Activated effector memory CD4-positive, alpha-beta T cell treated with Interleukin-2 at 50 U/mL for 16 hours (primary cell): ENCODE data around the gene KLF16.

Experiments used
- DNase-seq: peaks from one replicate; pipeline ENCODE4 v3.0.0-alpha.2; 2020

Gene KLF16

DNA sequence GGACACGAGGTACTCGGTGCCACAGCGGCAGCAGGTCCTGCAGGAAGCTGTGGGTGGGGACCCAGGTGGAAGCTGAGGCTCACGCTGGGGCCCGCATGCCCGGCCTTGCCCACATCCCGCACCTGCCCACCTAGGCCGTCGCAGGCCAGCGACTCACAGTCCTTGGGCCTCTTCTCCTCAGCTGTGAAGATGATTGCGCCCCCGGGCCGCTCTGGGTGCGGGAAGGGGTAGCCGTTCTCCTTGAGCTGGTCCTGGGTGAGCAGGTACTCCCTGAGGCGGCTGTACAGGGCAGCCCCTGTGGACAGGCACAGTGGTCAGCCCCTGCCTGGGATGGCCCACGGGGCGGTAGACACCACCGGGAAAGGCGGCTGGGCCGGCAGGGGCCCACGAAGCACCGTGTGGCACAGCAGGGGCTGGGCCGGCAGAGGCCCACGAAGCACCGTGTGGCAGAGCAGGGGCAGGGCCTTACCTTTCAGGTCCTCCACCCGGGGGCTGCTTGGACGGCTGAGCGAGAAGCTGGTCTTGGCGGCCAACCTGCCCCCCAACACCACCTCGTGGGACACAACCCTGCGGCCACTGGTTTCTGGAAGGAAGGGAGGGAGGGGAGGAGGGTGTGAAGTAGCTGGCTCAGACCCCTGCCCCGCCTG is 44.7 kb downstream of the KLF16 start:
- DNase-seq = no peak

DNA sequence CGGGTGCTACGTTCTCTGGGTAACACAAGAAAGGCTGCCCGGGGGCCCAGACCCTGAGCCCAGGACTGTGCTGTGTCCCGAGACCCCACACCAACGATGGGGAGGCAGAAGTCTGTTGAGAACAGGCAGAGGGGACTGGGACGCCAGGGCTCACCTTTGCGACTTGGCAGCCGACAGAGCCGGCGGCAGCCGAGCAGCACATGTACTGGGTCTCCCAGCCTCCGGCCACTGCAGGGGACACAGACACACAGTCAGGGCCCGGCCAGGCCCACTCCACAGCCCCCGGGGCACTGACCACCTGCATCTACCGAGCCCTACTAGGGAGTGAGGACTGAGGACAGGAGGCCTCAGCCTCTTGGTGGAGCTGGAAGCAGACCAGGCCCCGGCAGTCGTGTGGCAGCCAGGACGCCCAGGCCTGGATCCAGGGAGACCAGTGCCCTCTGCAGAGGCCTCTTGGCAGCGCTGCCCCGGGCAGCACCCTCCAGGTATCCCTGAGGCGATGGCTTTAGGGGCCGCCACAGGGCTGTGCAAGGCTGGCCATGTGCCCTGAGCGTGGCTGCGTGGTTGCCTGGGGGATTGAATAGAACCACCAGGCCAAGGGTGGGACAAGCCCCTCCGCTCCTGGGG is 45.7 kb downstream of the KLF16 start:
- no peak for DNase-seq

DNA sequence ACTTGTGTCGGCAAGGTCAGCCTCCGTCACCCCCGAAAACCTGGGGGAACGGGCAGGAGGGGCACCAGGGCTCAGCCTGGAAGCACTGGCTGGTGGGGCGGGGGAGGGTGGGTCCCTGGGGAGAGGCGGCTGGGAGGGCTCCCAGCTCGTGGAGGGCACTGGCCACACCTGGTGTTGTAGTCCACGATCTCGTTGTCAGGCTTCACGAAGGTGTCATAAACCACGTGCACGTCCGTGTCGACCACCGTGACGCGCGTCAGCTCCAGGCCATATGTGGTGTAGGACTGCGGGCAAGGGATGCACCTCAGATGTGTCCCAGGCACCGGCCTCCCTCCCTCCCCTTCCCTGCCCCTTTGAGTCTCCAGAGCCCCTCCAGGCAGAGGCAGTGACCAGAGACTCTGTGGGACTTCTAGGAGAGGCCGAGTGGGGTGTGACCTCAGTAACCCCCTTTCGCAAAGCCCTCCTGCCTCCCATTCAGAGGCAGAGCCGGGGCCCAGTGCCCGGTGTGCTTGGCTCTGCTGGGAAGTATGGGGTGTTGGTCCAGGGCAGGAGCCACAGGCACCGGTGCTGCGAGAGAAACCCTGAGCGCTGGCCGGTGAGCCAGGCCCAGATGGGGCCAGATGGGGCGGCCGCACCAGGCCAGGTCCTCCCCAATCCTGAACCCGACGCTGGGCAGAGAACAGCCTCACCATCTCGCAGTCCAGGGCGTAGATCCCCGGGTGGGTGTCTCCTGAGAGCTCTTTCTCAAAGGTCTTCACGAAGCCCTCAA is 46.7 kb downstream of the KLF16 start:
- DNase-seq = no peak

DNA sequence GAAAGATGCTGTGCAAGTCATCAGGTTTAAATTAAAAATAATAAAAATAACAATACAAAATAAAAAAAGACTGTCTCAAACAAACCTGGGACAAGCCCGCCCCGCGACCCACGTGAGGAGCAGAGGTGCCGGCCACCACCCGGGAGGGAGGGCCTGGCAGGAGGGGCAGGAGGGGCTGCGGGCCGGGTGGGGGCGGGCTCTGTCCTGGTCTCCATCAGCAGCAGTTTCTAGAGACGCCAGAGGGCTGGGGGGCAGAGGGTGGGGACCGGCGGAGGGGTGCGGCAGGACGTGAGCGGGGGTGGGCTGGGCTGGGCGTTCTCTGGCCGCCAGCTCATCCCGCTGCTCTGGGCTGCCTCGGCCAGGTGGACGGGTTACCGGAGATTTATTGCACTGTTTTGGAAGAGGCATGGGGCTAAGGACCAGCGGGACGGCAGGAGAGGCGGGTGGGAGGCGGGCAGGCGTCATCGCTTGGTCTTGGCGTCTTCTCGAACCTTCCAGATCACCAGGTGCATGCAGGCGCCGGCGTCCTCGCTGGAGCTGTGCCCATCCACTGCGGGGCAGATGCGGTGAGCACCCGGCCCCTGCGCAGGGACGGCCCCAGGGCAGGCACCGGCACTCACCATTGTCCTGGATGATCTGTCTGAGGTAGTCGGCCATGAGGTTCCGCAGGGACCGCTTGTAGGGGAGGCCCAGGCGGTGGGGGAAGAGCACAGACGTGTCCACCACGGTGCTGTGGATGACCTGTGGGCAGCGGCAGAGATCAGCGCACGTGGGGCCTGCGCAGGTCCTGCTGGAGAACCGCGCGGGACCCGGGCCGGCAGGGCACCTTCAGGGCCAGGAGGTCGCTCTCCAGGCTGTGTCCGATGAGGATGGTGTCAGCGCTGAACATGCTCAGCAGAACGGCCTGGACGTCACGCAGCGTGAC is 47.5 kb downstream of the KLF16 start:
- no peak for DNase-seq

DNA sequence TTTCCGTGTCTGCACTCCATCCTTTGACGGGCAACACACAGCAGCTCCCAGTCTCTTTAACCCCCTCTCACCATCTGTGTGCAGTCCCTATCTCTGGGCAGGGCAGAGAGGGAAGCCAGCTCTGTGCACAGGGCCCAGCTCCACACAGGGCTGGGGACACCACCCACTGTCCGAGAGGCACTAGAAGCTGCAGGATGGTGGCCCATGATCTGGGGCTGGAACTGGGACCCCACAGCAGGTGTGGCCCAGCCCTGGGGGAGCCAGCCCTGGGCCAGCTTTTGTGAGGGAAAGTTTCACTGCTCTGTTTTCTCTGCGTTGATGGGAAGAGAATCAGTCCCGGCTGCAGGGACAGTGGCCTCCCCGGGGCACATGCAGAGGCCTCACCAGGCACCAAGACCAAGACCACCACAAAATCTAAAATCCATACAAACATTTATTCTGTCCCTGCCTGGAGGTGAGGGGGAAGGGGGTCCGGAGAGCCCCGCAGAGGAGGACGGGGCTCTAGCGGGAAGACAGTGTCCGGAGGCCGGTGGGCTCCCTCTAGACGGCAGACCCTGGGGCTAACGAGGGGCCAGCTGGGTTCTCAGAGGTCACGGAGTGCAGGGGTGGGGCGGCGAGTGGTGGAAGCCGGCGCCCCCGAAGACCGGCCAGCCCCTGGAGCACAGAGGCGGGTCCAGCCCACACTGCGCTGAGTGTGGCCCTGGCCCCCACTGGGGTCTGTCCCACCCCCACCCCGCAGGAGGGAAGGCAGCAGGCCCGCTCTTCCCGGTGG is 48.4 kb downstream of the KLF16 start:
- no peak for DNase-seq

DNA sequence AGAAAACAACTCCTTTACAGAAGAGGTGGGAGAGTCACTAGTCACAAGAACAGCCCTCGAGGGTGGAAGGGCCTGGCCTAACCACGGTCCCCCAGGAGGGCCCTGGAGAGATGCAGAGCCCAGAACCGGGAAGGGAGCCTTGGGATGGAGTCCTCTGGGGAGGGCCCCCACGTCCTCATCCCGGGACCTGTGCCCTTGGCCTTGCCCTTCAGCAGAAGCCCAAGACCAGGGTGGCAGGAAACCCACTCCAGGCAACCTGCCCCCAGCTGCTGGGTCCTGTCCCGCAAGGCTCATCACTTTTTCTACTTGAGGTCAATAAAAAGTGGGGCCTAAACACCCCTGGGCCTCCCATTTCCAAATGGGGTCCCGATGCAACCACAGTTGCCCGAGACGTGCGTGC is 49.0 kb downstream of the KLF16 start:
- DNase-seq = no peak

DNA sequence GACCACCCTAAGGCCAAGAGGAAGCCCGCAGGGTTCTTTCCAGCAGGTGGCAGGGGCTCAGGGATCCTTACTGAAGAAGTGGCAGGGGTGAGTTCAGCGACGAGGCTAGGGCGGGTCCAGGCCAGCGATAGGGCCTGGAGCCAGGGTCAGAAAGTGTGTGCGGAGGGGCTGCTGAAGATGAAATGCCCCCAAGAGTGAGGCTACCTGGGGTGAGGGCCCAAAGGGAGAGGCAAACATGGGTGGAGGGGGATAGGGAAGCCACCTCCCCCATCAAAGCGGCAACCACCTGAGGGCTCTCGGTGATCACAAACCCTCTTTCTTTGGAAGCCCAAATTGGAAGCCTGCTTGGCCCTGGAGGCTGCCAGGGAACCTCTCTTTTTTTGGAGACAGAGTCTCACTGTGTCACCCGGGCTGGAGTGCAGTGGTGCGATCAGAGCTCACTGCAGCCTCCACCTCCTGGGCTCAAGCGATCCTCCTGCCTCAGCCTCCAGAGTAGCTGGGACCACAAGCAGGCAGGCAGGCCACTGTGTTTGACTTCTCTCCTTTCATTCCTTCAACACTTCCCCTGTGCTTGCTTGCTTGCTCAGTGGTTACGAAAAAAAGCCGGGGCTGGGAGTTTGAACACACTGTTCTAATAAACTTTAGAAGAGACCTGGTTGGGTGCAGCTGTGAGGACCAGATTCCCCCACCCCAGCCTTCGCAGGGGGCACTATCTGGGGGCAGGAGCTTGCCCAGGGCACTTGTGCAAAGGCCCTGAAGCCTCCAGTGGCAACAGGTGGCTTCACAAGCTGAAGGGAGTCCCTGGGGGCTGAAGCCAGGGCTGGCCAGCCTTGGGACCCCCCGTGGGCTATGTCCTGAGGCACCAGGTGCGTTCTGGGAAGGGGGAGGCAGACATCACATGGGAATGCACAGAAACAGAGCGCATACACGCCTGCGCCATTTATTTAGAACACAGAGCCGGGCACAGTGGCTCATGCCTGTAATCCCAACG is 49.9 kb downstream of the KLF16 start:
- DNase-seq = no peak

DNA sequence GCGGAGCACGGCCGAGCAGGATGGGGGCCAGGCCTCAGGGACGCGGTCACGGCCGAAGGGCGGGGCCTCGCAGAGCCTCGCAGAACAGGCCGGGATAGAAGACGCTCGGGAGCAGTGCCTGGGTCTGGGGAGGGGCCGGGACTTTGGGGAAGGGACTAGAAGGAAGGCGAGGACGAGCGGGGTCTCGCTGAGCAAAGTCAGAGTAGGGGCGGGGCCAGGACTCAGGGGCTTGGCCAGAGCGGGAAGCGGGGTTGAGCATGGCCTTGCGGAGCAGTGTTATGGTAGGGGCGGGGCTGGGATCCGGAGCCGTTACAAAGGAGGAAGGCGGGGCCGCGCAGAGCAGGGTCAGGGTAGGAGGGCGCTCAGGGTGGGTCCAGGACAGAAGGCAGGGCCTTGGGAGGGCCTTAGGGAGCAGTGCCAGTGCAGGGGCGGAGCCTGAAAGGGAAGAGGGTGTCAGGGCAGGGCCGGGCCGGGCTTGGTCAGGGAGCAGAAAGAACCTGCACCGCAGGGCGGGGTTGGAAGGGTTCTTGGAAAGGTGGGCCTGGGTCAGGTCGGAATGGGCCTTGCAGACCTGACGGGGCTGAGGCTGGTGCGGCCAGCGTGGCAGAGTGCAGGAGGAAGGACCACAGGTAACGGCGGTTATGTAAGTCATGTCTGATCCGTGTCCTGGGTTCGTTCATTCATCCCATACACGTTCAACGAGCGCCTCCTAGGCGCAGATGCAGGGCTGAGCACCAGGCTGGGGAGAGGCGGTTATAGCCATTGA is 50.8 kb downstream of the KLF16 start:
- DNase-seq = peak; percentile 80

DNA sequence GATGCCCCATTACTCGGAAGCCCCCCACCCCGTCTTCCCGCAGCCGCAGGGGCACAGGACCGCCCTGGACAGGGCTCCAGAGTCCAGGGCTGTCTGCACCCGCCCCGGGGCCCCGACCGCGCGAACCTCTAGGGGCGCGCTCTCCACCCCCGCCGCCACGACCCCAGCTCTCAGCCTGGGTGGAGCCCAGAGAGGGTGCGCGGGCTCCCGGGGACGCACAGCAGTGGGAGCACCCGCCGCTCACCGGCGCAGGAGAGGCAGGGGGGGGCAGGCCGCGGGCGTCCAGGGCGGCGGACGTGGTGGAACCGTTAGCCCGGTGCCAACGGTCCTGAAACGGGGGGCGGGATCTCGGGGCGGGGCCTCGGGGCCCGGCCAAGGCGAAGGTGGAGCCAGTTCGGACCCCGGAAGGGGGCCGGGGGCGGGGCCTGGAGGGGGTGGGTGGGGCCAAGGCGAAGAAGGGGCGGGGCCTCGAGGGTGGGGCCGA is 51.4 kb downstream of the KLF16 start, which contains the start of gene ATP8B3:
Gene ATP8B3, minus strand, starts transcription at position 335 of the 484 bp plus-strand sequence. CDS start 540 bp downstream, outside the sequence.
- no peak for DNase-seq

DNA sequence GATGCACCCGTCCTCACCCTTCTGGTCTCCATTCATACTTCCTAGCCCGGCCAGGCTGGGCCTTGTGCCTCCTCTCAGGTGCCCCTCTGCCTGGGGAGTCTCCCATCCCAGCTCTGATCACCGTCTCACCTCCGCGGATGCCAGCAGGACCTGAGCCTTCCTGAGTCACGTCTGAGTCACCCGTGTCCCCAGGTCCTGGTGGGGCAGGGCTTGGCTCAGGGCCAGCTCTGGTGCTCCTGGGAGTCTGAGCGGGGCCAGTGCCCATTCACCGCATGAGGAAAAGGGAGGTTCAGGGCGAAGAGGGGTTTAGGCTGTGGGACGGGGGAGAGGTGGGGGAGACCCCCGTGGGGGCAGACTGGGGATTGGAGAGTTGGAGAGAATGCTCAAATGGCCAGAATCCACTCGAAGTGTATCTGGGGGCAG is 51.9 kb downstream of the KLF16 start:
- DNase-seq = peak; percentile 35

DNA sequence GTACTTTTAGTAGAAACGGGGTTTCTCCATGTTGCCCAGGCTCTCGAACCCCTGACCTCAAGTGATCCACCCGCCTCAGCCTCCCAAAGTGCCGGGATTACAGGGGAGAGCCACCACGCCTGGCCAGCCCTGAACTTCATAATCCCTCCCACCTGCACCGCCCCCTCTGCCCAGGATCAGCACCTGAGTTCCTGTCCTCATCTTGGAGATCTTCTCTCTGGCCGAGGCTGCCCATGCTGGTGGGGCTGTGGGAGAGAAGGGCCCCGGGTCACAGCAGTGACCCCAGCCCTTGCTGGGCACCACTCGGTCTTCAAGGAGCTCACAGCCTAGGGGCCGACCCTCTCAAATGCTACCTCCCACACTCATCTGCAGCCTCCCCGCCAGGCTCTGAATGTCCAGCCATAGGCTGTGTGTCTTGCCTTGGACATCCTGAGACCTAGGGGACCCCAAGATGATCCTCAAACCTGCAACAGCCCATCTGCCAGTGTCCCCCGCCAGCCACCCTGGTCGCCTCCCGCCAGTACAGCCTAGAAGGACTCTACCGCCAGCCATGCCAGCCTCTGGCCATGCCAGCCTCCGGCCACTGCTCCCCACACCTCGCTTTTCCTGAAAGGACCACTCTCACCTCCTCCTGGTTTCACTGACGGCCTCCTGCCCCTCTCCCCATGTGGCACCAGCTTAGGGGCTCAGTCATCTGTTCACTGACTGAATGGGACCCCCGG is 52.8 kb downstream of the KLF16 start:
- DNase-seq = no peak

DNA sequence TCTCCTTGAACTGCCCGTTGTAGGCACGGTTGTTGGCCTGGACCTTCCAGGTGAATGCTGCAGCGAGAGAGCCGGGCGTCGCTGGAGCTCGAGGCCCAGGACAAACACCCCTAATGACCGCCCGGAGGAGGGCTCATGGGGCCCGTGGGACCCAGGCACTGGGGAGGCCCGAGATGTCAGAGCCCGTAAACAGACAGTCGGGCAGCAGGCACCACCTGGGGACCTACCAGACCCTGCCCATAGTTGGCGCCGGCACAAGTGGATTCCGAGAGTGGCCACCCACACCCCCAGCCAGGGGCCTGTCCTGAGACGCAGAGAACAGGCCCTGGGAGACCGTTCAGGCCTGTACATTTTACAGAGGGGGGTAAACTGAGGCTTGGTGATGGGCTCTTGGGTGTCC is 53.7 kb downstream of the KLF16 start:
- DNase-seq = no peak

DNA sequence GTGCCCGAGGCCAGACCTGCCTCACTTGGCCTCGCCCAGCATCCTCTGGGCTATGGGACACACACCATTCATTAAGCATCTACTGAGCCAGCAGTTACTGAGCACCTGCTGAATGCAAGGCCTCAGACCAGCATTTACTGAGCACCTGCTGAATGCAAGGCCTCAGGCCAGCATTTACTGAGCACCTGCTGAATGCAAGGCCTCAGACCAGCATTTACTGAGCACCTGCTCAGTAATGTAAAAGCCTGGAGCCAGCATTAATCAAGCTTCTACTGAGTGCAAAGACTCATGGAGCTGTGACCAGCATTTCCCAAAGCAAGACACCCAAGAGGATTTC is 55.0 kb downstream of the KLF16 start:
- no peak for DNase-seq

DNA sequence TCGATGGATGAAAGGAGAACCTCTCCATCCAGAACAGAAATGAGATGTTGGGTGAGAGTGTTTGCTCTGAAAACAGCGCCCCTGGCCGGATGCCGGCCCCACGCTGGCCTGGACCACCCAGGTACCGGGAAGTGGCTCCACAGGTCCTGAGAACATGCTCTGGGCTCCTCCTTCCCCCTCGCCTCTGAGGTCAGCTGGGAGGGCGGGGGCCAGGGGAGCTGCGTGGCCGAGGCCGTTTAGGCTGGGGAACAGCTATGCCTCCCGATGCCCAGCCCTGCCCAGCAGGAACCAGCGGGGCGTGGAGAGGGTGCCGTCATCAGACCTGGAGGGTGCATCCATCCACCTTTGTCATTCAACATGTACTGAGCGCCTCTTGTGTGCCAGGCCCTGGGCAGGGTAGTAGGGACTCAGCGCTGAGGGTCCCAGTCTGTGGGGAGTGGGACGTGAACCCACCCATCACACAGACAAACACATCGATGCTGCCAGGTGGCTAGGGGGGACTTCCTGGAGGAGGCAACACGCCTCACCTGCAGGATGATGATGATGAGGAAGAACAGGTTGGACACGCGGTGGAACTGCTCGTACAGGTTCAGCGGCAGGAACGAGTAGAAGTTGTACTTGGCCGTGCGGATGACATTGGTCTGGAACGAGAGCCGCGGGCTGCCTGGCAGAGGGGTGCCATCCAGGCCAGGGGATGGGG is 55.5 kb downstream of the KLF16 start:
- DNase-seq = no peak

DNA sequence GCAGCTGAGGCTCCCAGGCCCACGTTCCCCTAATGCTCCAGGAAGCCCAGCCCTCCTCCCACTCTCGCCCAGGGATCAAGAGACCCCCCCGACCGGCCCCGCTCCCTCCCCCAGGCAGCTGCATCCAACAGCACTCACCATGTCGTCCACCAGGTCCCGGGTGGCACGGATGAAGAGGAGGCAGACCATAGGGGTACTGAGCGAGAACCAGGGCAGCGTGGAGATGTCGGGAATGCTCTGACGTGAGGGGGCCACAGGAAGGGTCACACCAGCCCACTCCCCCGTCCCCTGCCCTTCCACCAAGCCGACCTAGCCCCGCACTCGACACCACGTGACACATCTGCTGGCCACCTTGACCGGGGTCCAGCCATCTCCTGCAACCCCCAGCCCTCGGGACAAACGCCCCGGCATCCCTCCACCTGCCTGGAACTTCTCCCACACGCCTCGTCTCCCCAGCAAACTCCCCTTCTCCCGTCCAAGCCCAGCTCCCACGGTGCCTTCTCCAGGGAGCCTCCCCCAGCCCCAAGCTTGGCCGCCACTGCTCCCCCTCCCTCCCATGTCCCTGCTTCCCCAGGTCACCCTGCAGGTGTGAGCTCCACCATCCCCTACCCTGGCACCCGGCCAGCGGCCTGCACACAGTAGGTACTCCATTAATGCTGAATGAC is 56.2 kb downstream of the KLF16 start:
- no peak for DNase-seq

DNA sequence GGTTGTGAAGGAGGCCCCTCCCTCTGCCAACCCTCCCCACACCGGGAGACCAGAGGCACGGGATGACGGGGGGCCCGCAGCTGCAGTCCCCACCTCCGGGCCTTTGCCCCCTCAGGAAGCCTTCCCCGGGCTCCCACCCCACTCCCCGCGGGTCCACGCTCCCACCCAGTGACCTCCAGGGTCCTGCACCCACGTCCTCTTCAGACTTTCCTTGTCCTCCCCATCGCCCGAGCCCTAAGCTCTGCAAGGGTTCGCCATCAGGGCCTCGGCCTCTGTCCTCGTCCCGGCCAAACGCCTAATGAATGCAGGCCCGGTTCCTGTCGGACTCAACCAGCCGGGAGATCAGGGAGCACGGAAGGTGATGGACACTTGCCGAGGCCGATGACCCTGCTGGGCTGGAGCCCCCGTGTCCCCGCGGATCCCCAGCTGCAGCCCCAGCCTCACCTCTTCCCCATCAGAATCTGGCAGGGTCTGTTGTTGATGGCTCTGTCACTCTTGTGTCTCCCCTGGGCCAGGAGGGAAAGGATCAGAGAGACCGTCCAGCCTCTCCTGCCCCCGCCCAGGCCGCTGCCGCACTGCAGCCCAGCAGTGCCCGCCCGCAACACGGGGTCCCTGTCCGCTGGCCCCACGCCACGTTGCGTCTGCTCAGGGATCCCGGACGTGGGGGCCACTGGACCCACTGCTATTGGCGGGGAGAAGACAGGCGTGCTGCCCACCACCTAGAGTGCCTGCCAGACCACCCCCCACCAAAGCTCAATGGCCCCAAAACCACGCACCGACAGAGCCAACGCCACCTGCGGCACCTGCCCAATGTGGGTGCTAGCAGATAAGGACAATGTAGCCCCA is 57.0 kb downstream of the KLF16 start:
- no peak for DNase-seq
